Panc1 (cell line): ENCODE data around the gene PXT1. TPM values are rescaled to one million over a fixed set of nuclear protein-coding genes. Genes with fewer than 3 reads are reported as not detected.
"Not testable (repeated sequence)": the region's sequence is repeated elsewhere in the genome, so short reads cannot be mapped to it uniquely, and the experiment has no call there.

Experiments used
- ATAC-seq: fragments of 200-7000 bp; cut with Tn5 transposase; 2 replicates; pipeline ENCODE4 v1.9.1; 2020; ENCODE audit warnings: mild to moderate bottlenecking, moderate library complexity
- BruUV-seq: library from RNA; stranded (reverse); fragments of 400-500 nt; replicated peaks from 2 replicates; lab custom pipeline; 2021; lab: Mats Ljungman, UMichigan
- CTCF ChIA-PET: fragments of 300-600 bp; sonication (Branson Sonifier 250); formaldehyde crosslinking; loops from one replicate; lab custom pipeline; 2022; ENCODE audit warnings: antibody characterized with exemption; lab: Charles Lee
- POLR2A ChIA-PET: fragments of 300-600 bp; sonication (Branson Sonifier 250); formaldehyde crosslinking; loops from one replicate; lab custom pipeline; 2022; ENCODE audit warnings: antibody characterized with exemption; lab: Charles Lee
- DNase-seq: peaks from one replicate; pipeline ENCODE4 v3.0.0-alpha.2; 2010; ENCODE audit warnings: low read depth, low spot score
- H3K27ac ChIP-seq: 2 replicates; pipeline ENCODE4 v1.5.1; 2011; ENCODE audit warnings: mild to moderate bottlenecking, low read length, inconsistent platforms
- H3K27me3 ChIP-seq: fragments of 200-500 bp; sonication (Bioruptor generic); 2 replicates; pipeline ENCODE4 v1.6.0; 2014; ENCODE audit warnings: low read length, inconsistent platforms; ENCODE audit not compliant: control insufficient read depth, insufficient read depth
- H3K36me3 ChIP-seq: fragments of 200-500 bp; sonication (Bioruptor generic); 2 replicates; pipeline ENCODE4 v1.5.1; 2014; ENCODE audit warnings: inconsistent platforms, mild to moderate bottlenecking, low read length, moderate library complexity; ENCODE audit not compliant: control insufficient read depth, insufficient read depth
- H3K4me1 ChIP-seq: 2 replicates; pipeline ENCODE4 v1.5.1; 2011; ENCODE audit warnings: inconsistent platforms, mild to moderate bottlenecking, low read length, moderate library complexity; ENCODE audit not compliant: control insufficient read depth, insufficient read depth
- H3K4me3 ChIP-seq, 2 experiments: 2 replicates each; pipeline ENCODE4 v1.5.1; 2011 to 2012; ENCODE audit warnings: low read depth in 2 of 2, low read length in 2 of 2, mild to moderate bottlenecking in 2 of 2, inconsistent platforms in 1 of 2, moderate library complexity in 1 of 2
- H3K9me3 ChIP-seq: fragments of 200-500 bp; sonication (Bioruptor generic); 2 replicates; pipeline ENCODE4 v1.5.1; 2014; ENCODE audit warnings: low read depth, mild to moderate bottlenecking, inconsistent platforms, low read length, moderate library complexity; ENCODE audit not compliant: control insufficient read depth, insufficient read depth
- CTCF ChIP-seq: fragments of 450-650 bp; IDR thresholded peaks from 2 replicates; pipeline ENCODE4 v1.5.1; 2017; ENCODE audit warnings: mild to moderate bottlenecking
- POLR2AphosphoS5 ChIP-seq: IDR thresholded peaks from 2 replicates; pipeline ENCODE4 v1.6.1; 2012; ENCODE audit warnings: mild to moderate bottlenecking, low read depth, low read length, moderate library complexity
- REST ChIP-seq, 2 experiments: IDR thresholded peaks; 2 replicates each; pipeline ENCODE4 v1.6.1; 2011 to 2012; ENCODE audit warnings: low read depth in 2 of 2, control low read depth in 1 of 2, low read length in 1 of 2, mild to moderate bottlenecking in 1 of 2, moderate library complexity in 1 of 2; ENCODE audit not compliant: insufficient read depth in 1 of 2
- SIN3A ChIP-seq: IDR thresholded peaks from 2 replicates; pipeline ENCODE4 v1.6.1; 2012; ENCODE audit warnings: low read depth, mild to moderate bottlenecking, low read length, moderate library complexity, borderline replicate concordance; ENCODE audit not compliant: insufficient read depth
- TCF7L2 ChIP-seq: IDR thresholded peaks from 2 replicates; pipeline ENCODE4 v1.6.1; 2011; ENCODE audit warnings: mild to moderate bottlenecking, low read depth, low read length, inconsistent platforms
- in situ Hi-C: cut with HindIII; loops from 2 replicates; pipeline ENCODE4 v1.10.0; 2016; ENCODE audit warnings: low sequenced_read_pairs, low pct_unique_long_range_greater_than_20kb
- intact Hi-C: fragments of 100-400 bp; cut with micrococcal nuclease; formaldehyde crosslinking; loops from one replicate; pipeline ENCODE4 v1.10.0; 2022; ENCODE audit not compliant: unreplicated experiment
- total RNA-seq: library from RNA; stranded (reverse); gene quantifications from one replicate; pipeline ENCODE4 v1.2.1, GENCODE V29; 2021; ENCODE audit not compliant: unreplicated experiment

Gene PXT1
- total RNA-seq, 1 experiment from 2014 or later, result not detected

GRCh38 chr6:36459501-36459900, 16.8 kb upstream of the PXT1 start:
- intact Hi-C loops (no loop called here), in situ Hi-C loops (no loop called here)
- BruUV-seq, result no TSS peak
- ChIA-PET POLR2A (no interaction called here), CTCF (no interaction called here)
- no peaks in the 10 kb centered on the region for H3K27me3 ChIP-seq
- no peaks in the 10 kb centered on the region for H3K4me1 ChIP-seq
- H3K36me3 ChIP-seq, result no peaks in the 10 kb centered on the region
- no peak overlapping the region for H3K27ac ChIP-seq
- H3K4me3 ChIP-seq, result no peak overlapping the region
- TF ChIP-seq SIN3A, result no peak
- TF ChIP-seq TCF7L2, result no peak
- no peak for TF ChIP-seq REST (IDR thresholded peaks at IDR 0.05; ENCODE audit: insufficient read depth in 1 of 2, low read depth in 2 of 2, low read length in 1 of 2)
- TF ChIP-seq POLR2AphosphoS5, result no peak
- no peak for TF ChIP-seq CTCF
- no peaks in the 10 kb centered on the region for H3K9me3 ChIP-seq
- DNase-seq (no peak), ATAC-seq (no peak)

- intact Hi-C loops (no loop called here), in situ Hi-C loops (no loop called here)
- DNase-seq, result no peak
- BruUV-seq, result no TSS peak
- CTCF ChIA-PET, result no interaction called here
- H3K27ac ChIP-seq, result no peak overlapping the region
- no peak for TF ChIP-seq TCF7L2
- TF ChIP-seq POLR2AphosphoS5, result no peak
- TF ChIP-seq SIN3A, result no peak
- no peak for TF ChIP-seq REST (IDR thresholded peaks at IDR 0.05; ENCODE audit: insufficient read depth in 1 of 2, low read depth in 2 of 2, low read length in 1 of 2)
- no peak for TF ChIP-seq CTCF
- no peaks in the 10 kb centered on the region for H3K36me3 ChIP-seq
- H3K27me3 ChIP-seq, result no peaks in the 10 kb centered on the region
- POLR2A ChIA-PET, result no interaction called here
- no peaks in the 10 kb centered on the region for H3K4me1 ChIP-seq
- no peak for ATAC-seq
- H3K9me3 ChIP-seq, result no peaks in the 10 kb centered on the region
- no peak overlapping the region for H3K4me3 ChIP-seq
Measured at GRCh38 chr6:36455486-36456027, 12.9 kb upstream of the PXT1 start.

GRCh38 chr6:36452897-36453296, 10.2 kb upstream of the PXT1 start:
- POLR2A ChIA-PET, result interaction anchor here (0.6 to 0.8 kb wide), 2 partner anchors 293 to 339 kb away, joined by 4 to 5 read pairs; no protein-coding TSS in a partner anchor
- BruUV-seq, ATAC-seq, CTCF ChIA-PET, DNase-seq, H3K9me3 ChIP-seq, intact Hi-C loops, H3K4me1 ChIP-seq, H3K27ac ChIP-seq, H3K36me3 ChIP-seq, H3K4me3 ChIP-seq, in situ Hi-C loops, H3K27me3 ChIP-seq: not testable (repeated sequence)
